Colon (tissue), 2 donors: Measurements from ENCODE around the gene MCAM.

Source experiments
- FAIRE-seq: peaks from 2 replicates; lab custom pipeline; 2012; peaks lifted over from hg19 to GRCh38; lab: Jason Lieb, UNC
- donor health status: control.
- donor health status: control.

MCAM gene, protein sequence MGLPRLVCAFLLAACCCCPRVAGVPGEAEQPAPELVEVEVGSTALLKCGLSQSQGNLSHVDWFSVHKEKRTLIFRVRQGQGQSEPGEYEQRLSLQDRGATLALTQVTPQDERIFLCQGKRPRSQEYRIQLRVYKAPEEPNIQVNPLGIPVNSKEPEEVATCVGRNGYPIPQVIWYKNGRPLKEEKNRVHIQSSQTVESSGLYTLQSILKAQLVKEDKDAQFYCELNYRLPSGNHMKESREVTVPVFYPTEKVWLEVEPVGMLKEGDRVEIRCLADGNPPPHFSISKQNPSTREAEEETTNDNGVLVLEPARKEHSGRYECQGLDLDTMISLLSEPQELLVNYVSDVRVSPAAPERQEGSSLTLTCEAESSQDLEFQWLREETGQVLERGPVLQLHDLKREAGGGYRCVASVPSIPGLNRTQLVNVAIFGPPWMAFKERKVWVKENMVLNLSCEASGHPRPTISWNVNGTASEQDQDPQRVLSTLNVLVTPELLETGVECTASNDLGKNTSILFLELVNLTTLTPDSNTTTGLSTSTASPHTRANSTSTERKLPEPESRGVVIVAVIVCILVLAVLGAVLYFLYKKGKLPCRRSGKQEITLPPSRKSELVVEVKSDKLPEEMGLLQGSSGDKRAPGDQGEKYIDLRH

DNA sequence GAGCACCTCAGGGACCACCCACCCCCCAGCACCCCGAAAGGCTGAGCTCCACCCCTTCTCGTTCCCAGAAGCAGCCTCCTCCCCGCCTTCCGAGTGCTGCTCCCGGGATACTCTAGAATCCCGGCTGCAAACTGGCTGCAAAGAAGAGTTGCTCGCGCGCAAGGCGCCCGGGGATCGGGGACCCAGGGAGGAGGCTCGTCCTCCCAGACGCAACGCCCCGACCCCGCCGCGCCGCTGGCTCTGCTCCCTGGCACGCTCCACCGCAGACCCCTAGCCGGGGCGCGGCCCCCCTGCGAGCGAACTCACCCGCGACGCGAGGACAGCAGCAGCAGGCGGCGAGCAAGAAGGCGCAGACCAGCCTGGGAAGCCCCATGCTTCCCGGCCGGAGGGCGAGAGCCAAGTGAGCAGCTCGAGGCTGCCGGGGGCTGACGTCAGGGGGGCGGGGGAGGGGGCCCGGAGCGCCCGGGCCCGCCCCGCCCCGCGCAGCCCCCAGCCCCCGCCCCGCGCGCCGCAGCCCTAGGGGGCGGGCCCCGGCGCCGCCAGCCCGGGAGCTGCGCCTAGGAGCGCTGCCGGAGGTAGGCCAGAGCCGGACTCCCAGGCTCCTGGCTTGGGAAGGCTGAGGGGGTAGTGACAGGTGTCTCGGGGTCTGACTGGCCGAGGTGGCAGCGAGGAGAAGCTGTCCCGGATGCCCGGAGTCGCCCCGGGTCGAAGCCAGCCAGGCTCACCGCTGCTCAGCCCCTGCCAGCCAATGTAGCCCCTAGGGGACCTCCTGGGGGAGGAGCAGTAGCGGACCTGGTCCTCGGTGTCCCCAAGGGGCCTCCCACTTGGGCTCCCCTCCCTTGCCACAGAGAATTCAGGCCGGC is at the start of gene MCAM:
Gene MCAM (minus strand): TSS at position 402 of the 863 bp plus-strand sequence. CDS start 29 bp downstream, at position 373.
- no peak for FAIRE-seq

DNA sequence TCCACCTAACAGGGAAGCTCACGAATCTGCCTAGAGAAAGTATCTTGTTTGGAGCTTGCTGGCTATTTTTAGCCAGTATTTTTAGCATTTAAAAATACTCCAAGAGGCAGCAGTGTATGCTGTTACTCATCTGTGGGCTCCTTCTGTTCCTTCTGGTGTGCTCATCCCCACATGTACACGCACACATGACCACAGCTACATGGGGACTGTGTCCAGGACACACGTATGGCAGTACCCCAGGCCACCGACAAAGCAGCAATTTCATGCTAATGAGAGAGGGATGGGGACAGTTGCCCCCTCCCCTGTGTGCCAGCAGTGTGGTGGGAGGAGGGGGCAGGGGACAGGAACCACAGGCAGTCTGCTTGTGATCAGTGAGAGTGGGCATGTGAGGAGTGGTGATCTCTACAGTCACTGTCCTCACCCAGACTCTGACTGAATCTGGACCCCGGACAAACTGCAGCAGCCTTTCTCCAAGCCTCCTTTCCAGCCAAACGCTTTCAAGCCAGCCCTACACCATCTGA is 48.2 kb upstream of the MCAM start:
- FAIRE-seq, result no peak

GRCh38 chr11:119363851-119364590 is 47.1 kb upstream of the MCAM start:
- no peak for FAIRE-seq

- no peak for FAIRE-seq
Observed at GRCh38 chr11:119363081-119363850, 46.3 kb upstream of the MCAM start.

GRCh38 chr11:119362741-119363080 is 45.8 kb upstream of the MCAM start:
- FAIRE-seq, result no peak

DNA sequence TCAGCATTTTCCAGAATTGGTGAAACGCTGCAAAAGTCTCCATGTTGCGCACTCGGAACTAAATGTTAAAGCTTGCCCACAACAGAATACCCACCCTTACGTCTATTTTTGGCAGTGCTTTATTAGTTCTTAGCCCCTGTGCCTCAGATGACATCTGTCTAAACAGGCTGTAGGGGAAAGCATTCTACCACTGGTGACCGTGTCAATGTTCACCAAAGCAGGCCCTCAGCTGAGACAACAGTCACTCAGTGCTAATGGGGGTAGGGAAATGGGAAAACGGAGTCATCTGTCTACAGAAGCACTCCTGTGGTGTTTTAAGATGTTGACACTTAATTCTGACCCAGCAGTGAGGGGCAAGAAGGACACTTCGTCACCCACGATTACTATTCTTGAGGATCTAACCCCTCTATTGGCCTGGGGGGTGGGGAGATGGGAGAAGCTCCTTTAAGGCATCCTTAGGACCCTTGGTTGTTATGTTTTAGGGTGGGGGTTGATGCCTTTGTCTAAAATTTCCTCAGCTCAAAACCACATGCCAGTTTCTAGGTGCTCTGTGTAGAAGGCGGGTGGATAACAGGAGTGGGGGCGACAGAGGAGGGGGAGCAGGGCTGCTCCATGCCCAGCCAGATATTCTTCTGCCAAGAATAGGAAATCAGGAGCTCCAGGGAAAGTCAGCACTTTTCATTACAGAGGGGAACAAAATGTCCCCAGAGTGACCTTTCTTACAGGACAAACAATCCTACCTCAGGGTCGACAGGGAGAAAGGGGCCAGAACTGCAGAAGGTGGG is 45.2 kb upstream of the MCAM start:
- no peak for FAIRE-seq

DNA sequence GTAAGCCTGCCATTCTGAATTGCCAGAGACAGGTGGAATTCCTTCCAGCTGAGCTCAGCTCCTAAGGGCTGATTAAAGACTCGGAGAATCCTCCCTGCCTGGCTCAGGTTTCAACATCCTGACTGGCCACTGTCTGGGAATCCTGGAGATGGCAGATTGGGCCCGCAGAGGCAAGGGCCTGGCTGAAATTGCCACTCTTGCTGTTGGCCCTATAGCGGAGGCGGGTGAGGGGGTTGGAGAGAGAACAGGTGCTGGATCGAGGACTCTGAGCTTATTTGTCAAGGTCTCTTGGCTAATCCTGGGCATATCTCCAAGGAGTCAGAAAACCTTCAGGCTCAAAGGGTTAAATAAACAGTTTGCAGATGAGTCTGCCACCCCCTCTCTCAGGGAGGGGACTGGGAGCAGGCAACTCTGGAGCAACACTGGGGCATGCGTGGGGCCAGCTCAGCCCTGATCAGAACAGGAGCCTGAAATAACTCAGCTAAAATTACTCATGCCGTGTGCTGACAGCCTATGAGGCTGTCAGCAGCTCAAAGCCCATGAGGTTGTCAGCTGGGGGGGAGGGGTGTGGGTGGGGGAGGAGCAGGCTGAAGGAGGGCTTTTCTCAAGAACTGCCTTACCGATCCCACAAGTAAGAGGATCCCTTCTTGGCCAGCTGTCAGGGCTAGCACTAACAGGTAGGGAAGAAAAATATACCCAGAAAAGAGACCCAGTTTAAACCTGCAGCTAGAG is 44.3 kb upstream of the MCAM start:
- no peak for FAIRE-seq

GRCh38 chr11:119359365-119360214 is 42.7 kb upstream of the MCAM start:
- no peak for FAIRE-seq

- FAIRE-seq, result no peak
Observed at GRCh38 chr11:119357074-119357473, 40.1 kb upstream of the MCAM start.

- FAIRE-seq, result no peak
Observed at GRCh38 chr11:119356349-119357031, 39.6 kb upstream of the MCAM start.

DNA sequence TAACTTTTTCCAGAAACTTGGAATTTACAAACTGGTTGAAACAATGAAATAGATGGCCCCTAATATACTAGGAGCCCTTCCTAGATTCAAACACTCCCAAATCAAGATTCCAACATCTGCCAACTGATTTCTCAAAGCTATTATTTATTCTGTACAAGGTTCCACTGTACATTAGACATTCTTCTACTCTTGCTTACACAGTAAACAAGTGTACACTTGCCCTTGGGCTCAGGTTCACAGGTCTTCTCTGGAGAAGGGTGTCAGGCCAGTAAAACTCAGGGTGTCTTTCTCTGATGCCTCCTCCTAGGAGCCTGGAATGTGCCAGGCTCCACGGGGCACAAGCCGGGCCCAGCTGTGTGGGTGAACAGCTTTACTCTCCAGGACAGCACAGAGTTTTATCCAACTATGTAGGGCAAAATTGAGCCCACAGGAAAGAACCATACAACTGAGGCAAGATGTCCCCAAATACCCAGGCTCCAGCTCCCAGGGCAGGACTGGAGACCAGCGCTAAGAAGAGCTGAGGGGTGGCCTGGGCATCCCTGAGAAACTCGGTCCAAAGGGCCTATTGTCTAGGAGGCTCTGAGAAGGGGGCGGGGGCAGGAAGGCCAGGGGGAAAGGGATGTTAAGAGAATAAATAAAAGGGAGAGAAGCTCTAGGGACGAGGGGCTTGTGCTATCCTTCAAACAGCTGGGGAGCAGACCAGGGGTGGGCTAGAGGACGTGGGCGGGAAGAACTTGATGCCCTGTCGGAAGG is 38.3 kb upstream of the MCAM start:
- no peak for FAIRE-seq

DNA sequence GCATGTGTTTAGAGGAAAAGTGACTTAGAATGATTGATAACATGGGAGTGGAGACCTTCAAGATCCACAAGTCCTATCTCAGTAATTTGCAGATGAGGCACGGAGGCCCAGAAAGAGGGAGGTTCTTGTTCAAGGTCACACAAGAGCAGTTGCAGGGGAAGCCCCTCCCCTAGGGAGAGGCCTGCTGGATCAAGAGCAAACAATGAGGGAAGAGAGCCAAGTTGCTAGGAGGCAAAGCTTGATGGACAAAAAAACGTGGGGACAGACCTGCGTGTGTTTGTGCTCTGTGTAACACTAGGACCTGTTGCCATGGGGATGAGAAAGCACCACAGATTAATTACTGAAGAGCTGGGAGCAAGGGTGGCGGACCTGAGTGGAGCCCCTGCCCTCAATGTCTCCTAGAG is 35.9 kb upstream of the MCAM start:
- FAIRE-seq, result no peak

GRCh38 chr11:119351232-119351631 is 34.3 kb upstream of the MCAM start:
- FAIRE-seq, result no peak

- no peak for FAIRE-seq
Observed at GRCh38 chr11:119350302-119350701, 33.4 kb upstream of the MCAM start.

DNA sequence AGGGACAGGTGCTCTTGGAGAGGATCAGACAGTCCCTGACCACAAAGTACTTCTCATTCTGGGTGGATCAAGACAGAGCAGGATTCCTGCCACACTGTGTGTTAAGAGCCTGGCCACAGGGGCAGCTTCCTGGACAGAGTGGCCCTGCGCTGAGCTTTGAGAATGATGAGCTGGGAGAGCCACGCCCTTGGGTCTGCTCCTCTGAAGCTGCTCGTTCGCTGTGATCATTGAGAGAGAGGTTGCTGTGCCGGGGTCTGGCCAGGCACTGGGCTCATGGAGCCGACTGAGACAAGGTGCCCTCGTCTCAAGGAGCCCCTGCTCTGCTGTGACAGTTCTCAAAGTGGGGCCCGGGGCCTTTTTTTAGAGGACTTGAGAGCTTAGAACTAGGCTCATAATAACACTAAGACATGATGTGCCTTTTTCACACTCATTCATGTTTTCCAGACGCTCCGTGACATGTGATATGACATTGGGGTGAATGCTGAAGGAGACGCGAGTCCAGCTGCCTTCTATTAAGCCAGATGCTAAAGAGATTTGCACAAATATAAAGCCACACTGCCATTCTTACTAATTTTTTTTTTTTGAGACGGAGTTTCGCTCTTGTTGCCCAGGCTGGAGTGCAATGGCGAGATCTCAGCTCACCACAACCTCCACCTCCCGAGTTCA is 31.1 kb upstream of the MCAM start:
- no peak for FAIRE-seq

GRCh38 chr11:119347242-119347641 is 30.3 kb upstream of the MCAM start:
- no peak for FAIRE-seq

- no peak for FAIRE-seq
Observed at GRCh38 chr11:119346605-119347004, 29.7 kb upstream of the MCAM start, which contains the start of gene MFRP. Gene MFRP, minus strand, starts transcription at chr11:119346705. Its CDS starts 192 bp downstream, at chr11:119346513.
